Liver (tissue), 9 donors: ENCODE data around the gene ANKRA2. TPM values are rescaled to one million over a fixed set of nuclear protein-coding genes. Genes with fewer than 3 reads are reported as not detected.

Experiments used
- DNase-seq: peaks from one replicate; pipeline ENCODE4 v3.0.0-alpha.2; 2017; ENCODE audit warnings: low spot score
- H3K27ac ChIP-seq, 2 donors: one replicate each; pipeline ENCODE4 v1.7.0; 2013; ENCODE audit warnings: inconsistent platforms in 2 of 2, low read length in 2 of 2, control low read depth in 1 of 2, low read depth in 1 of 2, mild to moderate bottlenecking in 1 of 2
- H3K27me3 ChIP-seq, 4 donors: one replicate each; pipeline versions ENCODE4 v1.6.1 to v1.7.0; 2013; ENCODE audit warnings: low read length in 3 of 4, inconsistent platforms in 1 of 4, mild to moderate bottlenecking in 1 of 4, moderate library complexity in 1 of 4; ENCODE audit not compliant: control insufficient read depth in 4 of 4, insufficient read depth in 4 of 4
- H3K36me3 ChIP-seq, 4 donors: one replicate each; pipeline versions ENCODE4 v1.6.1 to v1.7.0; 2013; ENCODE audit warnings: low read length in 3 of 4, mild to moderate bottlenecking in 3 of 4, low read depth in 1 of 4, moderate library complexity in 1 of 4; ENCODE audit not compliant: control insufficient read depth in 4 of 4, insufficient read depth in 3 of 4
- H3K4me1 ChIP-seq, 4 donors: one replicate each; pipeline versions ENCODE4 v1.6.1 to v1.7.0; 2013; ENCODE audit warnings: low read length in 3 of 4, mild to moderate bottlenecking in 3 of 4, moderate library complexity in 1 of 4; ENCODE audit not compliant: control insufficient read depth in 4 of 4, insufficient read depth in 4 of 4
- H3K4me3 ChIP-seq, 3 donors: one replicate each; pipeline versions ENCODE4 v1.6.1 to v1.7.0; 2013; ENCODE audit warnings: low read length in 3 of 3, control low read depth in 1 of 3, low read depth in 1 of 3, mild to moderate bottlenecking in 1 of 3
- H3K9ac ChIP-seq, 2 donors: one replicate each; pipeline ENCODE4 v1.7.0; 2013; ENCODE audit warnings: low read length in 2 of 2, mild to moderate bottlenecking in 2 of 2, moderate library complexity in 2 of 2, control low read depth in 1 of 2, low read depth in 1 of 2
- H3K9me3 ChIP-seq, 4 donors: one replicate each; pipeline versions ENCODE4 v1.6.1 to v1.7.0; 2013; ENCODE audit warnings: low read length in 3 of 4; ENCODE audit not compliant: control insufficient read depth in 4 of 4
- ATF3 ChIP-seq: IDR thresholded peaks from 2 replicates; pipeline ENCODE4 v1.6.1; 2016; ENCODE audit warnings: antibody characterized with exemption
- CTCF ChIP-seq: fragments of 150-350 bp; IDR thresholded peaks from 2 replicates; pipeline ENCODE4 v1.5.1; 2017; ENCODE audit warnings: improper control_type of control experiment, low read depth, low read length; ENCODE audit not compliant: missing input control
- EGR1 ChIP-seq, 2 donors: IDR thresholded peaks; 2 replicates each; pipeline ENCODE4 v1.6.1; 2016 to 2018; ENCODE audit warnings: antibody characterized with exemption in 2 of 2, low read depth in 2 of 2
- FOXA1 ChIP-seq: IDR thresholded peaks from 2 replicates; pipeline ENCODE4 v1.6.1; 2016; ENCODE audit warnings: antibody characterized with exemption
- FOXA2 ChIP-seq: IDR thresholded peaks from 2 replicates; pipeline ENCODE4 v1.6.1; 2016; ENCODE audit warnings: antibody characterized with exemption
- GABPA ChIP-seq, 2 donors: IDR thresholded peaks in 1 of 2; conservative IDR thresholded peaks in 1 of 2; 2 replicates each; pipeline ENCODE4 v1.6.1; 2016; ENCODE audit warnings: antibody characterized with exemption in 2 of 2, mild to moderate bottlenecking in 1 of 2, moderate library complexity in 1 of 2
- HNF4A ChIP-seq, 2 donors: conservative IDR thresholded peaks; 2 replicates each; pipeline ENCODE4 v1.6.1; 2016; ENCODE audit warnings: antibody characterized with exemption in 2 of 2, mild to moderate bottlenecking in 2 of 2
- HNF4G ChIP-seq: IDR thresholded peaks from 2 replicates; pipeline ENCODE4 v1.6.1; 2016; ENCODE audit warnings: antibody characterized with exemption
- JUND ChIP-seq, 2 donors: IDR thresholded peaks; 2 replicates each; pipeline ENCODE4 v1.6.1; 2016; ENCODE audit warnings: antibody characterized with exemption in 2 of 2
- MAX ChIP-seq: IDR thresholded peaks from 2 replicates; pipeline ENCODE4 v1.6.1; 2016; ENCODE audit warnings: antibody characterized with exemption
- NR2F2 ChIP-seq: IDR thresholded peaks from 2 replicates; pipeline ENCODE4 v1.6.1; 2016; ENCODE audit warnings: antibody characterized with exemption
- RAD21 ChIP-seq, 2 donors: IDR thresholded peaks; 2 replicates each; pipeline ENCODE4 v1.6.1; 2016; ENCODE audit warnings: antibody characterized with exemption in 2 of 2, mild to moderate bottlenecking in 2 of 2
- REST ChIP-seq: IDR thresholded peaks from 2 replicates; pipeline ENCODE4 v1.6.1; 2016; ENCODE audit warnings: antibody characterized with exemption, mild to moderate bottlenecking
- RXRA ChIP-seq, 2 donors: IDR thresholded peaks; 2 replicates each; pipeline ENCODE4 v1.6.1; 2017 to 2018; ENCODE audit warnings: antibody characterized with exemption in 2 of 2, mild to moderate bottlenecking in 1 of 2
- SP1 ChIP-seq: IDR thresholded peaks from 2 replicates; pipeline ENCODE4 v1.6.1; 2018; ENCODE audit warnings: antibody characterized with exemption, mild to moderate bottlenecking
- TAF1 ChIP-seq: conservative IDR thresholded peaks from 2 replicates; pipeline ENCODE4 v1.6.1; 2016; ENCODE audit warnings: antibody characterized with exemption, mild to moderate bottlenecking
- YY1 ChIP-seq: IDR thresholded peaks from 2 replicates; pipeline ENCODE4 v1.6.1; 2016; ENCODE audit warnings: antibody characterized with exemption, mild to moderate bottlenecking
- ZBTB33 ChIP-seq: IDR thresholded peaks from 2 replicates; pipeline ENCODE4 v1.6.1; 2016; ENCODE audit warnings: antibody characterized with exemption
- WGBS: extraction: QIAGEN DNeasy Blood & Tissue Kit; methylation state at CpG from one replicate; pipeline ENCODE4 v1.1.7; 2013; 5-methylcytosine and 5-hydroxymethylcytosine counted together
- polyA plus RNA-seq, 2 donors: library from polyadenylated mRNA; stranded (reverse) in 1 of 2; unstranded in 1 of 2; fragments of 200-250 nt in 1 of 2; fragments of >200 nt in 1 of 2; fragmentation: Nextera tagmentation in 1 of 2; extraction: Ambion mirVana in 1 of 2; gene quantifications; one replicate each; pipeline versions ENCODE4 v1.2.1 to v1.2.3, GENCODE V29; 2013 to 2015
- total RNA-seq, 2 donors: library from RNA; depleted of rRNA; stranded (reverse); fragments of >200 nt; gene quantifications; one replicate each; pipeline ENCODE4 v1.2.3, GENCODE V29; 2014
- donor health status: healthy.
- donor health status: healthy.
- donor health status: healthy.
- donor health status: healthy.
- donor health status: healthy.

The ANKRA2 gene
- total and polyA plus RNA-seq, 4 donors = 5.9 to 17.0 (median 14.5) TPM

- no peak overlapping the region for H3K27ac ChIP-seq
- H3K9me3 ChIP-seq = no peaks in the 10 kb centered on the region
- no peaks in the 10 kb centered on the region for H3K27me3 ChIP-seq
- 70% methylated on average over 2 of the region's 2 CpGs for WGBS
- no peak for DNase-seq
- H3K9ac ChIP-seq = no peak overlapping the region
- TF ChIP-seq EGR1 (IDR thresholded peaks at IDR 0.05; ENCODE audit: low read depth in 2 of 2) (no peak), RAD21 (IDR thresholded peaks at IDR 0.05) (no peak), RXRA (IDR thresholded peaks at IDR 0.05) (no peak), GABPA (IDR thresholded peaks at IDR 0.05 in 1 of 2, conservative IDR thresholded peaks at IDR 0.05 in 1 of 2) (no peak), FOXA2 (no peak), MAX (no peak), TAF1 (no peak), HNF4G (no peak), YY1 (no peak), JUND (IDR thresholded peaks at IDR 0.05) (no peak), ZBTB33 (no peak), SP1 (no peak), REST (no peak), NR2F2 (no peak)
- peaks cover 4 to 44% (median 34%) of the 10 kb centered on the region in 4 donors for H3K36me3 ChIP-seq
- no peak overlapping the region for H3K4me3 ChIP-seq
- no peaks in the 10 kb centered on the region for H3K4me1 ChIP-seq
These were observed 58.4 kb downstream of the ANKRA2 start for GRCh38 chr5:73507062-73507461.

GRCh38 chr5:73506459-73506955 is 58.9 kb downstream of the ANKRA2 start:
- no peaks in the 10 kb centered on the region for H3K9me3 ChIP-seq
- no peak overlapping the region for H3K9ac ChIP-seq
- no peak overlapping the region for H3K27ac ChIP-seq
- 95% methylated on average over 5 of the region's 5 CpGs for WGBS
- no peak for DNase-seq
- H3K36me3 ChIP-seq = peaks cover 4 to 44% (median 35%) of the 10 kb centered on the region in 4 donors
- no peaks in the 10 kb centered on the region for H3K4me1 ChIP-seq
- H3K27me3 ChIP-seq = no peaks in the 10 kb centered on the region
- no peak overlapping the region for H3K4me3 ChIP-seq
- TF ChIP-seq ATF3 (no peak), RAD21 (IDR thresholded peaks at IDR 0.05) (no peak), REST (no peak), HNF4G (no peak), MAX (no peak), FOXA2 (no peak), JUND (IDR thresholded peaks at IDR 0.05) (no peak), YY1 (no peak), CTCF (no peak), FOXA1 (no peak), EGR1 (IDR thresholded peaks at IDR 0.05; ENCODE audit: low read depth in 2 of 2) (no peak), HNF4A (conservative IDR thresholded peaks at IDR 0.05) (no peak), TAF1 (no peak), ZBTB33 (no peak), NR2F2 (no peak), GABPA (IDR thresholded peaks at IDR 0.05 in 1 of 2, conservative IDR thresholded peaks at IDR 0.05 in 1 of 2) (no peak)
